Measurements from ENCODE around the gene EVL. TPM values are rescaled to one million over a fixed set of nuclear protein-coding genes. Genes with fewer than 3 reads are reported as not detected.

The EVL gene
- total and polyA plus RNA-seq, 10 of the 15 experiments (the other 5 are each of a cell fraction or from before 2014, with no cell fraction given) = 11.9 to 341 (median 89.8) TPM

- ATAC-seq = no peak
- ChIA-PET RAD21 (ENCODE audit: unreplicated experiment) (no interaction called here), POLR2A (no interaction called here), CTCF (no interaction called here), SMC1A (ENCODE audit: uncharacterized antibody, unreplicated experiment) (no interaction called here)
- no peak for DNase-seq (ENCODE audit: low read depth, low spot score)
- Histone ChIP-seq H3K27ac (ENCODE audit: control insufficient read depth, insufficient read depth) (no peak overlapping the region), H3K4me1 (ENCODE audit: control insufficient read depth, insufficient read depth, low read length) (peaks cover 9% of the 10 kb centered on the region), H3K79me2 (ENCODE audit: control insufficient read depth, insufficient read depth, low read length) (no peaks in the 10 kb centered on the region), H3K9ac (ENCODE audit: control insufficient read depth, insufficient read depth, low read length) (no peak overlapping the region), H2AFZ (ENCODE audit: control insufficient read depth, low read depth, low read length) (no peak overlapping the region), H3K27me3 (replicated peaks in 1 of 2; ENCODE audit: control insufficient read depth in 2 of 2, insufficient read depth in 2 of 2, low read length in 1 of 2) (no peaks in the 10 kb centered on the region), H3K4me3 (no peak overlapping the region), H3K4me2 (ENCODE audit: control insufficient read depth, insufficient read depth) (no peak overlapping the region), H4K20me1 (ENCODE audit: control insufficient read depth, insufficient read depth) (no peaks in the 10 kb centered on the region), H3K36me3 (ENCODE audit: control insufficient read depth in 2 of 2, insufficient read depth in 2 of 2, low read length in 1 of 2) (no peaks in the 10 kb centered on the region), H3K9me3 (replicated peaks; ENCODE audit: control insufficient read depth, insufficient read depth, low read length) (no peaks in the 10 kb centered on the region)
- TF ChIP-seq IRF5 (IDR thresholded peaks at IDR 0.05; ENCODE audit: borderline replicate concordance) (no peak), SP1 (IDR thresholded peaks at IDR 0.05; ENCODE audit: low read depth, low read length) (no peak), ETV6 (conservative IDR thresholded peaks at IDR 0.05 in 1 of 2, IDR thresholded peaks at IDR 0.05 in 1 of 2; ENCODE audit: borderline replicate concordance in 1 of 2, low read depth in 1 of 2) (no peak), ZNF24 (IDR thresholded peaks at IDR 0.05) (no peak), CREM (IDR thresholded peaks at IDR 0.05; ENCODE audit: low read depth) (no peak), STAT3 (IDR thresholded peaks at IDR 0.05; ENCODE audit: low read depth, low read length) (no peak), BCL3 (IDR thresholded peaks at IDR 0.05; ENCODE audit: borderline replicate concordance, insufficient read depth, low read depth, low read length, poor library complexity, severe bottlenecking) (no peak), SMC3 (IDR thresholded peaks at IDR 0.05; ENCODE audit: borderline replicate concordance, low read length) (no peak), MEF2A (IDR thresholded peaks at IDR 0.05; ENCODE audit: insufficient read depth, low read depth, low read length) (no peak), ZNF217 (IDR thresholded peaks at IDR 0.05) (no peak), CHD2 (IDR thresholded peaks at IDR 0.05; ENCODE audit: borderline replicate concordance, low read depth, low read length) (no peak), TCF12 (IDR thresholded peaks at IDR 0.05; ENCODE audit: low read depth, low read length) (no peak), ATF7 (IDR thresholded peaks at IDR 0.05; ENCODE audit: low read depth) (no peak)
- in situ Hi-C loops (cut with MboI) (loop anchor here (5.0 kb wide), 1 partner anchor 206 kb away; no protein-coding TSS in a partner anchor), intact Hi-C loops (cut with micrococcal nuclease; ENCODE audit: unreplicated experiment) (no loop called here)
- no TSS peak for BruUV-seq (replicated peaks)
- no peak for FAIRE-seq
- WGBS (ENCODE audit: insufficient coverage, insufficient replicate concordance, low lambda C conversion rate, missing lambda C conversion rate) = 77% methylated on average over 12 of the region's 12 CpGs
These were observed 123.3 kb downstream of the EVL start for GRCh38 chr14:100188392-100189030.

All from GM12878 (cell line).